Fibroblast of pulmonary artery (primary cell): ENCODE data around the gene TRIM63.

Source experiments
- DNase-seq: peaks from one replicate; pipeline ENCODE4 v3.0.0-alpha.2; 2010; ENCODE audit warnings: low read depth
- H3K4me3 ChIP-seq: replicated peaks from 2 replicates; pipeline ENCODE4 v1.5.1; 2011; ENCODE audit warnings: low read depth, mild to moderate bottlenecking, control low read depth, low read length, moderate library complexity
- CTCF ChIP-seq: IDR thresholded peaks from 2 replicates; pipeline ENCODE4 v1.5.1; 2011; ENCODE audit warnings: mild to moderate bottlenecking, control low read depth, low read length, inconsistent platforms; ENCODE audit errors: missing control alignments

Gene TRIM63

GRCh38 chr1:26017606-26018005, 49.8 kb downstream of the TRIM63 start:
- no peak for DNase-seq
- no peak overlapping the region for H3K4me3 ChIP-seq
- TF ChIP-seq CTCF, result no peak

- DNase-seq, result no peak
- no peak overlapping the region for H3K4me3 ChIP-seq
- TF ChIP-seq CTCF, result no peak
Observed at GRCh38 chr1:26016953-26017545, 50.4 kb downstream of the TRIM63 start.

GRCh38 chr1:26016258-26016952, 51.0 kb downstream of the TRIM63 start:
- TF ChIP-seq CTCF, result no peak

GRCh38 chr1:26015358-26015757, 52.1 kb downstream of the TRIM63 start:
- DNase-seq, result peak; percentile 93
- H3K4me3 ChIP-seq, result no peak overlapping the region
- TF ChIP-seq CTCF, result no peak

More at GRCh38 chr1:26016258-26016952, 51.0 kb downstream of the TRIM63 start:
- no peak for DNase-seq
- H3K4me3 ChIP-seq, result no peak overlapping the region

GRCh38 chr1:26014179-26014578, 53.3 kb downstream of the TRIM63 start:
- no peak for TF ChIP-seq CTCF
- DNase-seq, result no peak
- H3K4me3 ChIP-seq, result no peak overlapping the region

- no peak for DNase-seq
- no peak for TF ChIP-seq CTCF
Observed at GRCh38 chr1:26012864-26013263, 54.6 kb downstream of the TRIM63 start.

GRCh38 chr1:26010825-26011224, 56.6 kb downstream of the TRIM63 start:
- TF ChIP-seq CTCF, result no peak
- no peak overlapping the region for H3K4me3 ChIP-seq
- no peak for DNase-seq

More at GRCh38 chr1:26012864-26013263, 54.6 kb downstream of the TRIM63 start:
- H3K4me3 ChIP-seq, result no peak overlapping the region
